ENCODE results near the gene DCUN1D5.
"Not testable (repeated sequence)": the region's sequence is repeated elsewhere in the genome, so short reads cannot be mapped to it uniquely, and the experiment has no call there.

DCUN1D5 gene

DNA sequence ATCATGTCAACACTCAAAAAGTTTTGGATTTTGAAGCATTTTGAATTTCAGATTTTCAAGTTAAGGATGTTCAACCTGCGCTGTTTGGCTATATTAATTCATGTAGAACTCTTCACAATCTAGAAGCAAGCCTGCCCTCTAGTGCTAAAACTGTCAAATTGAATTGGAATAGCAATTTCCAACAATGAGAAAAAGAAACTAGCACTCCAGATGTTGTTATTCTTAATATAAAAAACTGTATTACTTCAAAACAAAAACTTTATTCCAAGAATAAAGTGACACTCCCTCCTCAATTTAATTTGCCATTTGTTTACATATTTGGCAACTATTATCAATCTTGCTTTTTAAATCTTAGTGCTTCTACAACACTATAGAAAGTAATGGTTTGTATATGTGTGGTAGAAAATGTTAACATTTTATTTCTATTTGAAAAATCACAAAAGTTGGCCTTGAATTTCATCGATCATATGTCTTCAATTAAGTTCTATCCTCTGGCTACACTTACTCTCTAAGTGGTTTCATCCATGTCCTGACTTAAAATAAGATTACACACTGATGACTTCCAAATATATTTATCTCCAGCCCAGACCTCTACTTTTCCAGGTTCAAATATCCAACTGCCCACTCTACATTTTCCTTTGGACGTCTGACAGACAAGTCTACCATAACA lies 36.6 kb downstream of the DCUN1D5 start:
- no peak for ATAC-seq
- DNase-seq, result no peak

DNA sequence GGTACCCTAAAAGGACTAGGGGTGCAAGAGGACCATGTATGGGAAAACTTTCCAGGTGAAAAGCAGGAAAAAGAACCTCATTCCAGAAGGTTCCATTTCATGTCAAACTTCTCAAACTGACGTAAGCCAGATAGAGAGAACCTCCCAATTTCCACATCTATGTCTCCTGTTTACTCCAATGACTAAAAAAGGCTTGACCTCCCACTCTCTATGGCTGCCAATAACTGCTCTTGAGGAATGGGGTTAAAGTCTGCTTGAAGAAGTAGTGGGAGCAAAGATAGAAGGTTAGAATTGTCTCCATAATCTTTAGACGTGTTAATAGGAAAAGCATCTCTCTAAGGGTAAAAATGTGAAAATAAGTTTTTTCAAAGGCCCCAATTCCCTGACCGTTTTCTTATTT lies 38.0 kb downstream of the DCUN1D5 start:
- DNase-seq (no peak), ATAC-seq (no peak)

DNA sequence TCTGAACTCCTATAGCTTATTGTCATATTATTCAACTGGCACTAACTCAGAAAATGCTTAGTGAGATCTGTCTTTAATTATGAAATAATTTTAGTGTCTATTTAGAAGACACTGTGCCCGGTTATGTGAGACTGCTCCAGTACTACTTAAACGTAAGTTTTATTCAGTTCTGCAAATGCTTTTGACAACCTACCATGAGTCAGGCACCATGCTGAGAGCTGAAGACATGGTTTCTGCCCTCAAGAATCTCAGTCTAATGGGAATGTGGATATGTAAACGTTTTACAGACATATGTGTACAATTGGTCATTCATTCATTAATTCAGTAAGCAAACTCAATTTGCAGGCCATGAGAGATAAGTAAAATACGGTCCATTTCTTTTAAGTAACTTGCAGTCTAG lies 40.0 kb downstream of the DCUN1D5 start:
- ATAC-seq, result no peak
- no peak for DNase-seq

DNA sequence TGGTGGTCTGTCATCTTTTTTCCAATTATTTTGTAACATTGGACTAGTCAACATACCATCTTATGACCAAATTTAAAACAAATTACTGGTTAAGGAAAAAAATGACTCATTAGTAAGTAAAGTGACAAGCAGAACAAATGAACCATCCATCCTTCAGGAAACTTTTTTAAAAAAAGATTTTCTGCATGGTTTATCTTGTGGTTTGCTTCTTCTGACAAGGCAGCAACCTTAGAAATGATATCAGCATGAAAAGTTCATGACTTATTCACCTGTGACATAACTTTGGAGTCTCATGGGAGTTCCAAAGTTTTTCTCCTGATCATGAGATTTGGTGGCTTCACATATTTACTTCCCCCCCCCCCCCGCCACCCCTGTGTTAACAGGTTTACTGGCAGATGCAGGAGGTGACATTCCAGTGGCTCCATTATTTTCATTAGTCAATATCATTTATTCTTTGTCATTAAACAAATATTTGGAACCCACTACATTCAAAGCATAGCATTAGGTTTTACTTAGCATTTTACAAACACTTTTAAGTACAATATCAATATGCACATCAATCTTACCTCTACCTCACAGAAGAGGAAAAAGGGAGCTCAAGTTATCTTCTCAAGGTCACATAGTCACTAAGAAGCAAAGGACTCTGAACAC lies 40.7 kb downstream of the DCUN1D5 start:
- peak; percentile 36 for ATAC-seq
- DNase-seq, result no peak

DNA sequence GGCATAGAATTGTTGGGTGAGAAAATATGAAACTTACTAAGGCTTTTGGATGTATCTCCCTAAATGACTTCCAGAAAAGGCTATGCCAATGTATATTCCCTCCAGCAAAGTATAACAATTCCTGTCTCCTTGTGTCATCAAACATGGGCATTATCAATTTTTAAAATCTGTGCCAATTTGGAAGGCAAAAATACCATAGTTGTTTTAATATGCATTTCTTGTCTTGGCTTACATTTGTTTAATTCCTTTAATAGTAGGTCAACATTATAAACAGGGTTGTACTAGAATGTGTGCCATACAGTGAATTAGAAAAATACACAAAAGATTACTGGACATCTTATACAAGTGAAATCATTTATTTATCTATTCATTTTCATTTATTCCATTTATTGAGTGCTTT lies 41.6 kb downstream of the DCUN1D5 start:
- DNase-seq (no peak), ATAC-seq (no peak)

DNA sequence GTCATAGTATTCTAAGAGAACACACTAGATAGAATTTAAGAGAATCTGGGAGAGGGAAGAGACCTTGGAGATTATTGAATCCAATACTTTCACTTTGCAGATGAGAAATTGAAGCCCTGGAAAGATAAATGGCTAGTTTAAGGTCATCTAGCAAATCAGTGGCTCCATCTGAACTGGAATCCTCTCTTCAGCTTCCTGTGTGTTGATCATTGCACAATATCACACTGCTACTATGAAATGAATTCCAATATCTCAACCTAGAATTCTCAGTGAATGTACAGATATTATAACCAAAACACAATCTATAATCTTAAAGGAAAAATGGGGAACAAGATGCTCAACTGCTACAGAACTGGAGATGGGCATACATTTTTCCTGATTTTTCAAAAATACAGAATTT lies 44.1 kb downstream of the DCUN1D5 start:
- DNase-seq, result no peak
- no peak for ATAC-seq

DNA sequence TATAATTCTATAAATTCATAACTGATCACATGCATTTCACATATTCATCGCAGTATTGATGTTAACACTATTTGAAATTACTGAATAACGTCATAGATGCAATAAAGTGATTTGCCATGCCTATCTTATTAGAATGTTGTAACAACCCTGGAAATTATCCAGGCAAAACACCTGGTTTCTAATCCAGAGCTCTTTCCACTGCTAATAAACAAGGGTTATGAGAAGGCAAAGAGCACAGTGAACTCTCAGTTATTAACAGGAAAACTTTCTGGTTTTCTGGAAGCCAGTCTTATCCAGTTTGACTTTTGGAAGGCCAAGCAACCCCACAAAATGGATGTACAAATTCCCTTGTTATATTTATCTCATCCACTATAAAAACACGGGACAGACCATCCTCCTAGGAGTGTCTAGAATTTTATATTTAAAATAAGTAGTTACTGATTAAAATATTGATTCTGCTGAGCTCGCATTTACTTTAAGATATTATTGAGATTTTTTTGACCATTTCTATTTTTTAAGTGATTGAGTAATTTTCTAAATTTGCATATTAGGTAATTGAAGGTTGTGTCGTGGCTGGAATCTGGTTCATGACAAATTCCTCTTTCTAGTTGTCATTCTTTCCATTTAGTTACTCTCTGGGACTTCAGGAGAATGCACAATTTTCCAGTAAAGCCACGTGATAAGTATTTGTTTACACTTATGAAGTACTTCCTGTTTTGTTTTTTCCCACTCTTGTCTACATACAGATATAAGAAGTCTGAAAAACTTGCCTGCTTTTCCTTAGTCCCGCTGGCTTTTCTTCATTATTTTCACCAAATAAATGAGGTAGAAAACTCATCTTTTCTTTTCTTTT lies 47.9 kb downstream of the DCUN1D5 start:
- ATAC-seq, result no peak
- no peak for DNase-seq

DNA sequence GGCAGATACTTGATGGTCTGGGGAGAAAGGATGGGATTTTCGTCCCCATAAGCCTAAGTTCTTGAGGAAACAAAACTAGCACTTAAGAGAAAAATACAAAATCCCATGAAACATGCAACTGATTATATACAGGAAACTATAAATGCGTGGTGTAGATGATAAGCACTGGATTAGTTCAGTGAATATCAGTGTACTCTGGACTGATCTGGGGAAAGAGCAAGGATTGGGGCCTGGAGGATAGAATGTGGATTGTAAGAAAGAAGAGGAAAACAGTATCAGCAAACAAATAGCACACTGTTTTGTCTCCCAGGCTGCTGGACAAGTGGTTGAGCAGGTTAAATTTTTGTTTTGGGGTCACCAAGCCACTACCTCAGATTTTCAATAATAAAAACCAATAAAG lies 49.8 kb downstream of the DCUN1D5 start:
- no peak for DNase-seq
- no peak for ATAC-seq

DNA sequence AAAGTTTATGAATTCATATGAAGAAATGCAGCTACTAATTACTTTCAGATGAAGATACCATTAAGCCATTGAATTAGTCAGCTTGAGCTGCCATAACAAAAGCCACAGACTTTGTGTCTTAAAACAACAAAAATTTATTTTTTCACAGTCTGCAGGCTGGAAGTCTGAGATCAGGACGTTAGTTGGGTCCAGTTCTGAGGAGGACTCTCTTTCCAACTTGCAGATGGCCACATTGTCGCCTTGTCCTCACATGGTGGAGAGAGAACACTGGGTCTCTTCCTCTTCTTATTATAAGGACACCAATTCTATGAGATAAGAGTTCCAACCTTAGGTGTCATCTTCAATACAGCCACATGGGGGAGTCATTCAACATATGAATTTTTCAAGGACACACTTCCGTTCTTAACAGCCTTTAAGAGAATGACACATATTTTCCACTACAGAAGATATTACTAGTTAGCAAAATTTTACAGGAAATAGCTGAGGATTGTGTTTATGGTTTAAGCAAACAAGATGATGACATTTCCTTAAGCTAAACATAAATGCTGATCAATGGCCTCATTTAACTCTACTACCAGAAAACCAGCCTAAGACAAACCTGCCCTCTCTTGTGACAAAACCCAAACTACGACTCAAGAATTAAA lies 56.0 kb downstream of the DCUN1D5 start:
- DNase-seq (peak; percentile 37), ATAC-seq (peak; percentile 81)

DNA sequence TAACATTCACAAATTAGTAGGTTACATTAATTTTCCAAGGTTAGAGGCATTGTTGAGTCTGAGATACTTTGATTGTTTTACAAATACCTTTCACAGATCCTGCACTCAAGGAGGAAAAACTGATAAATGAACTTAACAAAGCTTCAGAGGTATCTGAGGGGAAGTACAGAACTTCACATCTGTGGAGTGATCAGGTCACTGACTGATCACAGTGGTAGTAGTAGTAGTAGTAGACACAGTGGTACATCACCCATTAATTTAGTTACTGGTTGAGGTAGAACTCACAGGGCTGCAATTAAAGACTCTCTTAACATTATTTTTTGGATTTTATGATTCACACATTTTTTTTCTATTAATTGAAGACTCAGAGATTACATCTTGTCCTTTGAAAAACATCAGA lies 56.7 kb downstream of the DCUN1D5 start:
- DNase-seq (no peak), ATAC-seq (no peak)

DNA sequence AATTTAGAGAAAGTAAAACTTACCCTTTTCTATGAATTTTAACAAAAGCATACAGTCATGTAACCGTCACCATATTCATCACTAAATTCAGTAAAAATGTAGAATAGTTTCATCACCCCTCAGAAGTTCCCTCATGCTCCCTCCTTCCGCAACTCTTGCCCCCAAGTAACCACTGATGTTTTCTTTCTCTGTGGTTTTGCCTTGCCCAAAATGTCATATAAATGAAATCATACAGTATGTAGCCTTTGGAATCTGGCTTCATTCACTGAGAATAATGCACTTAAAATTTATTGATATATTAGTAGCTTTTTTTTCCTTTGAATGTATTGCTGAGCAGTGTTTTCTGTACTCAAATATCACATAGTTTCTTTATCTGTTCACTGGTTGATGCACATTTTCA lies 60.1 kb downstream of the DCUN1D5 start:
- no peak for ATAC-seq
- no peak for DNase-seq

DNA sequence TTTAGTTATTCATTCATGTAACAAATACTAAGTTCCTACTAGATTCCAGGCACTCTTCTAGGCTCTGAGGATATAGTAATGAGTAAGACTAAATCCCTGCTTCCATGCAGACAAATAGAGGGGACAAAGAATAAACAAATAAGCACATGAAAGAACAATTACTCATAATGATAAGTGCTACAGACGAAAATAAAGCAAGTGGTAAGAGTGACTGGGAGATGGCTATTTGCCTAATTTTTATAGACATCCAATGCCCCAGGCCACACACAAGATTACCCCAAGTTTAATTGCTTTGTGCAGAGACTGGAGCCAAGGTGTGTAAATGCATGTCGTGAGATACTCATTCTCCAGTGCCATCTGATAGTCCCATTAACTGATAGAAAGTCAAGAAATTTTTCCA lies 62.6 kb downstream of the DCUN1D5 start:
- ATAC-seq, result no peak
- no peak for DNase-seq

DNA sequence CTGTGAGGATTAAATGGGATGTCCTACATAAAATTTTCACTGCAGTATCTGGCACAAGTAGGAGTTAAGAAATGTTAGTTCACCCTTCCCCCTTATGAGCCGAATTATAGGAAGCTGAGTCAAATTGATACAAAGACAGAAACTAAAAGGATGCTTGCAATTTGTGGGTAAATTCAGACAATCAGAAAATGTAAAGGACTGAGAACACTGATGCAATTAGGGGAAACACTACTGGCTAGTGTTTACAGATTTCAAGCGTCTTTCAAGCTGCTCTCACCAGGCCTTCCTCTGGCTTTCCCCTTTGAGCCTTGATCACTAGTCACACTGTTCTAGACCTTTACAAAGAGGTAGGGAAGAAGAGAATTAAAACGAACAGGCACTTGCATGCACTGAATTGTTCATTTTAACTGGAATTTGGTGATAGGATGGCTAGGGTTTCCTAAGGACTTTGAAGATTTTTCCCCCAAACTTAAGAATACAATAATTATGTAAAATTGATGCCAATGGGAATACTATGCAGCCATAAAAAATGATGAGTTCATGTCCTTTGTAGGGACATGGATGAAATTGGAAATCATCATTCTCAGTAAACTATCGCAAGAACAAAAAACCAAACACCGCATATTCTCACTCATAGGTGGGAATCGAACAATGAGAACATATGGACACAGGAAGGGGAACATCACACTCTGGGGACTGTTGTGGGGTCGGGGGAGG lies 63.5 kb downstream of the DCUN1D5 start:
- ATAC-seq, result peak; percentile 90
- not testable (repeated sequence) for DNase-seq

DNA sequence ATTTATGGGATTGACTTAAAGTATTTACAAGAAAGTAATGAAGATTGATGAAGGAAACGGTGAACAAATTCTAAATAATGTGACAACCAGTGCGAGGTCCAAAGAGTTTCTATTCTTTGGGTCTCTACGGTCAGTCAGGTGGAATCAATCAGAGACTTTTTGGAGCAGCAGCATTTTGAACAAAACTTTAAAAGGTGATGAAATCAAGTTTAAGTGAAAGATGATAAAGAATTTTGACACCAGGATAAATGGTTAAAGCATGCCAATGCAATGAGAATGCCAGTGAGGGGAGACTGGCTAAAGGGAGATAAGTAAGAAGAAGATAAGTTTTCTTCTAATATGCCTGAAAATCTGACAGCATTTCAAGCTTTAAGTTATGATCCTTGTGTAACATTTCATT lies 67.9 kb downstream of the DCUN1D5 start:
- DNase-seq, result no peak
- ATAC-seq, result no peak

DNA sequence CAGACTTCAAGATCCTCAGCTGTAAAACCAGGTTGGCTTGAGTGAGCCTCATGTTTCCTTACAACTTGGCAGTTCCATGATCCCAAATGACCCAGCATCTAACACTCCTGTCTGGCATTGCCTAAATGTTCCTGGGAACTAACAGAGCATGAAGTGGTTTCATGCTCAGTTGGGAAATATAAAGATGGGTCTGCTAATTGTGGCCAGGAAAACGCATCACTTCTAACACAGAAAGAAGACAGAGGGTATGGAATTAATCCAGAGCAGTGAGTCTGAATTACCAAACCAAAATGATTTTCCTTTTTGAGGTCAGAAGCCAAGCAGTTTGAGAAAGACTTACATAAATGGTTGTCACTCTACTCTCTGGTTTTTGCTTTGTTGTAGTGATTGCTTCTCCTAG lies 75.9 kb downstream of the DCUN1D5 start:
- DNase-seq (no peak), ATAC-seq (no peak)

DNA sequence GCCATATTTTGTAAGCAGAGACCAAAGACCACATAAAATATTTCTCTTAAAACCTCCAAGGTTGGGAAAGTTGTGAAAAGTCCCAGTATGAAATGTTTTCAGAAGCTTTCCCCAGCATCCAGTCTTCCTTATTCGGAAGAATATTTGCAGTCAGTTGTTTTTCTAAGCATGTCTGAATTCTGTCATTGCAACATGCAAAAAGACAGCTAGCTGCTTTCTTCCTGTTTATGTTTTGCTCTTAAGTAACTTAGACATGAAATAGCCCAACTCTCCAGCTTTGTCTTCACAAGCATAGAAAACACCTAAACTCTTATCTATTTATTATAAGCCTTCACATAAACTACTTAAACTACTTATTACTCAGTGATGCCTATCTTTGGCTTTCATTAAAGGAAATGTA lies 78.5 kb downstream of the DCUN1D5 start:
- ATAC-seq, result no peak
- no peak for DNase-seq

All from stimulated activated naive CD8-positive, alpha-beta T cell treated with anti-CD3 and anti-CD28 coated beads, Interleukin-15, Interleukin-2, amounts not matched to agents 100 U/mL and 50 U/mL, for 24 hours (primary cell).